Measurements from ENCODE around the gene HNRNPLL.
A peak's percentile ranks its signal among the peaks of the same experiment; 100 is the strongest.

Gene HNRNPLL

DNA sequence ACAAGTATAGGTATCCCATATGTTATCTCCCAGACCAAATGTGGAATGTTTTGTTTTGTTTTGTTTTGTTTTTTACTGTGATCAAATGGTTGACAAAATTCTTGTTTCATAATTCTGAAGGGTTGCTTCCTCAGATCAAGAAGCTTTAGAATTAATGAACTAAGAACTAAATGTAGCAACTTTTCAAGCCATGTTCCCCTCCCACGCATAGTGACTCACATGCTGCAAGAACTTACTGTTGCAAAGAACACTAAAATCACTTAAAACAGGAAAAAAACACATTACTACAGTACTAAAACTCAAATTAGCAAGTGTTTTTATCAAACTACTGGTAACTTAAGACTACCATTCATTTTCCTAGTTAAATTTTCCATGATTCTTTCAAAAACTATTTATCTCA is 30.6 kb downstream of the HNRNPLL start:
- H3K27ac ChIP-seq = no peak overlapping the region

DNA sequence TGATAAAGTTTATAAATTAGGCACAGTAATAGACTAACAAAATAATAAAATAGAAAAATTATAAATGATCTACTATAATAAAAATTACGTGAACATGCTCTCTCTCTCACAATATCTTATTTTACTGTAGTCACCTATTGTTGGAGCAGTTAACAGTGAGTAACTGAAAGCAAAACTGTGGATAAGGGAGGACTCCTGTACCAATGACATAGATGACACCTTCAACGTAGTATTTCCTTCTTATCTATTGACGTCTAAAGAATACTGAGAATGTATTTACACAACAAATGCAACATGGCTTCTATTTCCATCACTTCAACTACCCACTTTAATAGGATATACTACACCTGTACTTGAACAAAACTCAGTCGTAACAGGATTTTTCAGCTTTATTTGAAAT is 31.5 kb downstream of the HNRNPLL start:
- TF ChIP-seq, protein P1, sequence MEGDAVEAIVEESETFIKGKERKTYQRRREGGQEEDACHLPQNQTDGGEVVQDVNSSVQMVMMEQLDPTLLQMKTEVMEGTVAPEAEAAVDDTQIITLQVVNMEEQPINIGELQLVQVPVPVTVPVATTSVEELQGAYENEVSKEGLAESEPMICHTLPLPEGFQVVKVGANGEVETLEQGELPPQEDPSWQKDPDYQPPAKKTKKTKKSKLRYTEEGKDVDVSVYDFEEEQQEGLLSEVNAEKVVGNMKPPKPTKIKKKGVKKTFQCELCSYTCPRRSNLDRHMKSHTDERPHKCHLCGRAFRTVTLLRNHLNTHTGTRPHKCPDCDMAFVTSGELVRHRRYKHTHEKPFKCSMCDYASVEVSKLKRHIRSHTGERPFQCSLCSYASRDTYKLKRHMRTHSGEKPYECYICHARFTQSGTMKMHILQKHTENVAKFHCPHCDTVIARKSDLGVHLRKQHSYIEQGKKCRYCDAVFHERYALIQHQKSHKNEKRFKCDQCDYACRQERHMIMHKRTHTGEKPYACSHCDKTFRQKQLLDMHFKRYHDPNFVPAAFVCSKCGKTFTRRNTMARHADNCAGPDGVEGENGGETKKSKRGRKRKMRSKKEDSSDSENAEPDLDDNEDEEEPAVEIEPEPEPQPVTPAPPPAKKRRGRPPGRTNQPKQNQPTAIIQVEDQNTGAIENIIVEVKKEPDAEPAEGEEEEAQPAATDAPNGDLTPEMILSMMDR (IDR thresholded peaks at IDR 0.05) = no peak
- TF ChIP-seq ZFX (IDR thresholded peaks at IDR 0.05; ENCODE audit: borderline replicate concordance) = no peak
- no peak overlapping the region for H3K27ac ChIP-seq

More for the DNA sequence above, 30.6 kb downstream of the HNRNPLL start:
- TF ChIP-seq, protein P1 (IDR thresholded peaks at IDR 0.05) = no peak
- no peak for TF ChIP-seq ZFX (IDR thresholded peaks at IDR 0.05; ENCODE audit: borderline replicate concordance)

DNA sequence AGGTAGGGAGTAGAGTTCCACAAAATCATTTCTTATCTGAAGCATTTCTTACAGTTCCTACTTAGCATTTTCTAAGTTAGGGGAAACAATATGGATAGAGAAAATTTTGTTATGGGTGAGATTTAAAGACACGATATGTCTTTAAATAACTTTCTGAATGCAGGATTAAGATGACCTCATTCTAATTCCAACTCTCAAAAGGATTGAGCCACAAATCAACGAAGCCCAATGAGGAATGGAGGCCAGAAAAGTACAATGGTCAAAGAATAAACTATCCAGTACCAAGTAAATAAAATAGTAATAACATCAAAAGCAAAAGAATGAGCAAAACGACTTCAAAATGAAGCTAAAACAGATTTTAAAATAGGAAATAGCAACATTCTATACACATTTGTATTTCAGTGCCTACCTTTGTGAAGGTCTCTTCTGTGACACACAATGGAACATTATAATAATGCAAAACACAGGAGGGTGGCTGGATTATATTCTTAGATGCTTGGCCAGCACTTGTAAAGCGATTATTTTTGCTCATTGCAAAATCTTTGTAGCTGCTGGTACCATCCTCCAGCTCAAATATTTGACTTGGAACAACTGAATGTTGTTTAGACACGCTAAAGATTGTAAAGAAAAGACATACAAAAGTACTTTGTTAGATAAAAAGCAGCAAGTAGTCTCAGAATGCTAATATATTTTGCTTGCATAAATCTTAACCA is 33.8 kb downstream of the HNRNPLL start:
- TF ChIP-seq, protein P1 (IDR thresholded peaks at IDR 0.05) = no peak
- TF ChIP-seq ZFX (IDR thresholded peaks at IDR 0.05; ENCODE audit: borderline replicate concordance) = no peak
- H3K27ac ChIP-seq = peak overlapping the region; percentile 49

DNA sequence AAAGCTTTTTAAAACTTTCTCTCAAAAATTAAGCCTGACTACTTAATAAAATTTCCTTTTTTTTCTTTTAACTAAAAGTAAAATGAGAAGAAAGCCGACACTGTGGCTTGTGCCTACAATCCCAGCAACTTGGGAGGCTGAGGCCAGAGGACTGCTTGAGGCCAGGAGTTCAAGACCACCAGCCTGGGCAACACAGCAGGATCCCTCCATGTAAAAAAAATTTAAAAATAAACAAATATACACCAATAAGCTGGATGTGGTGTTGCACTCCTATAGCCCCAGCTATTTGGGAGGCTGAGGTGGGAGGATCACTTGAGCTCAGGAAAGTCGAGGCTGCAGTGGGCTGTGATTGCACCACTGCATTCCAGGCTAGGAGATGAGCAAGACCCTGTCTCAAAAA is 37.4 kb downstream of the HNRNPLL start:
- no peak overlapping the region for H3K27ac ChIP-seq
- no peak for TF ChIP-seq ZFX (IDR thresholded peaks at IDR 0.05; ENCODE audit: borderline replicate concordance)
- TF ChIP-seq, protein P1 (IDR thresholded peaks at IDR 0.05) = no peak

DNA sequence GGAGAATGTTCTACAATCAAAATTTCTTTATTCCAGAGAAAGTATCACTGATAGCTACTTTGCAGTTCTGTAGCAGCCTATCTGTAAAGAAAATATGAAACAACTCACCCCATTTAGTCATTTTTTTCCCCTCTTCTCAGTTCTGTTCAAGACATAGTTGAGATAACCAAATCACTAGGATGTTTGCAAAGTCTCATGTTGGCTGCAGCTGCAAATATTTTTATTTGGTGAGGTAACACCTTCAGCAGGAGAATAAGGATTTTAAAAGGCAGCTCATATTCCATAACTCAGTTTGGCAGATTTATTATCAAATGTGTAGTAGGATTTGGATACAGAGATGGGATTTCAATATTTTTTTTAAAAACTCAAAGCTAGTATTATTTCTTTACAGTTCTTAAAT is 41.0 kb downstream of the HNRNPLL start:
- TF ChIP-seq, protein P1 (IDR thresholded peaks at IDR 0.05) = no peak
- no peak for TF ChIP-seq ZFX (IDR thresholded peaks at IDR 0.05; ENCODE audit: borderline replicate concordance)
- H3K27ac ChIP-seq = no peak overlapping the region

DNA sequence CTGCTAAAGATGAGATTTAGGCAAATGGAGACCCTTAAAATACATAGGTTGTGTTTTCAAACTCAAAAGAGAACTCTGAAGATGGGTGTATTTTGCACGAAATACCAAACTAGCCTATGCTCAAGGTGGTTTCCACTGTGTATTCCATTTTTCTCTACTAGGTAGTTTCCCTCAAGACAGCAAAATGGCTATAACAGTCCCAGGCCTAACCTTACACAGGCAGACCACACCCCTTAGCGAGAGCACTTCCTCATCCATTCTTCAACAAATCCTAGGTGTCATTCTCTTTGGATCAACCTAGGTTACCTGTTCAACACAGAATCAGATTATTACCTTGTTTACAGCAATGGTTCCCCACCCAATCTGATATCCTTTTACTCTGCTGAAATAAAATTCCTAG is 42.6 kb downstream of the HNRNPLL start:
- no peak overlapping the region for H3K27ac ChIP-seq
- no peak for TF ChIP-seq ZFX (IDR thresholded peaks at IDR 0.05; ENCODE audit: borderline replicate concordance)
- TF ChIP-seq, protein P1 (IDR thresholded peaks at IDR 0.05) = no peak

DNA sequence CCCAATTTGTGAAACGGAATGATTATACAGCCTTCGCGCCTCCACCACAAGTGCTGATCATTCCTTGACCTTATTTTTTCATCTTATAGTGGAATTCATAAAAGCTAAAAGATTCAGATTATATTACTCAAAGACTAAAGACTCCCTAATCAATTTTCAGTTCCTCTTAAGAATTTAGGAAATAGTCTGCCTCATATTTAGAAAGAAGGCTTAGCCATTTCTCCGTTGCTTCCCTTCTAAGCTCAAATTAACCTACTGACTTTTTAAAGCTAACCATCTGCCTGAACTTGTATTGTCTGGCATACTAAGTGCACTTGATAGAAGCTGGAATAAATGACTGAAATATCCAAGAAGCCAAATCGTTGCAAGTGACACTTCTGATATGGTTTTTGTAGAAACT is 44.7 kb downstream of the HNRNPLL start:
- TF ChIP-seq, protein P1 (IDR thresholded peaks at IDR 0.05) = no peak
- TF ChIP-seq ZFX (IDR thresholded peaks at IDR 0.05; ENCODE audit: borderline replicate concordance) = no peak

More for the DNA sequence above, 44.7 kb downstream of the HNRNPLL start:
- no peak overlapping the region for H3K27ac ChIP-seq
